ENCODE results near the gene DNPEP.
"Not testable (repeated sequence)": the region's sequence is repeated elsewhere in the genome, so short reads cannot be mapped to it uniquely, and the experiment has no call there.

DNPEP gene

DNA sequence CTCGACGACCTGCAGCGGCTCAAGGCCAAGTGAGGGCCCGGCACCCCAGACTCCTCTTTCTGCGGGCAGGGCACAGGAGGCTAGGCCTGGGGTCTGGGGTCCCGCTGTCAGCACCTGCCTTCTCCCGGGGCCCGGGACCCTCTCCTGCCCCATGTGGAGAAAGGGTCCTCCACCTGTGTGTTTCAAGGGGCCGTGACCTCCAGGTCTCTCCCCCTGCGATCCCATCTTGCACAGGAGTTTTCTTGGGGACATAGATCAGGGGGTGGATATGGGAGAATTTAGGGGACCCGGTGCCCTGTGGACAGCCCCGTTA, 31.3 kb upstream of the DNPEP start:
- no peak for DNase-seq

DNA sequence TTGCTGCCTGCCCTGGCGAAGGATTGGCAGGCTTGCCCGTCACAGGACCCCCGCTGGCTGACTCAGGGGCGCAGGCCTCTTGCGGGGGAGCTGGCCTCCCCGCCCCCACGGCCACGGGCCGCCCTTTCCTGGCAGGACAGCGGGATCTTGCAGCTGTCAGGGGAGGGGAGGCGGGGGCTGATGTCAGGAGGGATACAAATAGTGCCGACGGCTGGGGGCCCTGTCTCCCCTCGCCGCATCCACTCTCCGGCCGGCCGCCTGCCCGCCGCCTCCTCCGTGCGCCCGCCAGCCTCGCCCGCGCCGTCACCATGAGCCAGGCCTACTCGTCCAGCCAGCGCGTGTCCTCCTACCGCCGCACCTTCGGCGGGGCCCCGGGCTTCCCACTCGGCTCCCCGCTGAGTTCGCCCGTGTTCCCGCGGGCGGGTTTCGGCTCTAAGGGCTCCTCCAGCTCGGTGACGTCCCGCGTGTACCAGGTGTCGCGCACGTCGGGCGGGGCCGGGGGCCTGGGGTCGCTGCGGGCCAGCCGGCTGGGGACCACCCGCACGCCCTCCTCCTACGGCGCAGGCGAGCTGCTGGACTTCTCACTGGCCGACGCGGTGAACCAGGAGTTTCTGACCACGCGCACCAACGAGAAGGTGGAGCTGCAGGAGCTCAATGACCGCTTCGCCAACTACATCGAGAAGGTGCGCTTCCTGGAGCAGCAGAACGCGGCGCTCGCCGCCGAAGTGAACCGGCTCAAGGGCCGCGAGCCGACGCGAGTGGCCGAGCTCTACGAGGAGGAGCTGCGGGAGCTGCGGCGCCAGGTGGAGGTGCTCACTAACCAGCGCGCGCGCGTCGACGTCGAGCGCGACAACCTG, 30.7 kb upstream of the DNPEP start, which contains the start of gene DES:
Gene DES, plus strand, starts transcription at position 223 of the 857 bp plus-strand sequence. Its CDS starts 86 bp downstream, at position 309.
- peak; percentile 47 for DNase-seq

GRCh38 chr2:219417374-219417773, 29.7 kb upstream of the DNPEP start:
- DNase-seq: no peak

- DNase-seq: no peak
Measured at GRCh38 chr2:219416938-219417337, 29.2 kb upstream of the DNPEP start.

DNA sequence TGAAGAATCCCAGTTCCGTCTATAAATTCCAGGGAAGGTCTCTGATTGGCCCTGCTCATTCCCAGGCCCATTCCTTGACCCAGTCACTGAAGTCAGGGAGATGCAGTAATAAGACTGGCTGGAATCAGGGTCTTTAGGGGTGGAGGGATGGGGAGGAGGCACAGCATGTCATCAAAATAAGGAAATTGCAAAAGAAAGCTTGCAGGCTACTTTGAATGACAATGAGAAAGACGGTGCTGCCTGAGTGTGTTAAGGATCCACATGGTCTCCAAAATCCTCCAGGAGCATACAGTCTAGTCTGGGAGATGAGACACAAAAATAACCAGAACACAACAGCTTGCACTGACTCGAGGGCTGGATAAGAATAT, 28.5 kb upstream of the DNPEP start:
- DNase-seq: no peak

- DNase-seq: no peak
Measured at GRCh38 chr2:219415580-219416234, 28.0 kb upstream of the DNPEP start.

DNA sequence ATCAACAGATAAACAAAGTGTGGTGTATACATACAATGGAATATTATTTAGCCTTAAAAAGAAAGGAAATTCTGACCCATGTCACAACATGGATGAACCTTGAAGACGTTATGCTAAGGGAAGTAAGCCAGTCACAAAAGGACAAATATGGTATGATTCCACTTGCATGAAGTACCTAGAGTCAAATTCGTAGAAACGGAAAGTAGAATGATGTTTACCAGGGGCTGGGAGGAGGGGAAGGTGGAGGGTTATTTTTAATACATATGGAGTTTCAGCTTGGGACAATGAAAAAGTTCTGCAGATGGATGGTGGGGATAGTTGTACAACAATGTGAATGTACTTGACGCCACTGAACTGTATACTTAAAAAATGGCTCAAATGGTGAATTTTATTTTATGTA, 27.1 kb upstream of the DNPEP start:
- no peak for DNase-seq

- no peak for DNase-seq
Measured at GRCh38 chr2:219410390-219410789, 22.7 kb upstream of the DNPEP start.

DNA sequence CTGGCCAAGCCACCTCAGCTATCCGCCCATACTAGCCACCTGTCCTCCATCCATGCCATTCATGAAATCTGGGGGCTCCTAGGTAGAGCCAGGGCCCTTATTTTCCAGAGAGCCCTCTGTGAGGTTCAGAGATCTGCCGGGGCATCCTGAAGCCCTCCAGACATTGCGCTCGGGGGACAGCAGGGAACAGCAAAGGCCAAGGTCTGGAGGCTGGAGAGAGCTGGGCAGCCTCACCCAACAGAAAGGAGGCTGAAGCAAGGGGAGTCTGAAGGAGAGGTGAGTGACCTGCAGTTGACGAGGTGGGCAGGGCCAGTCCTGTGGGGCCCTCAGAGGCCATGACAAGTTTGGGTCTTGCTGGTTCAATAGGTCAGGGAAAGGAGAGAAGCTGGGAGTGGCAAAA, 21.9 kb upstream of the DNPEP start:
- DNase-seq: no peak

DNA sequence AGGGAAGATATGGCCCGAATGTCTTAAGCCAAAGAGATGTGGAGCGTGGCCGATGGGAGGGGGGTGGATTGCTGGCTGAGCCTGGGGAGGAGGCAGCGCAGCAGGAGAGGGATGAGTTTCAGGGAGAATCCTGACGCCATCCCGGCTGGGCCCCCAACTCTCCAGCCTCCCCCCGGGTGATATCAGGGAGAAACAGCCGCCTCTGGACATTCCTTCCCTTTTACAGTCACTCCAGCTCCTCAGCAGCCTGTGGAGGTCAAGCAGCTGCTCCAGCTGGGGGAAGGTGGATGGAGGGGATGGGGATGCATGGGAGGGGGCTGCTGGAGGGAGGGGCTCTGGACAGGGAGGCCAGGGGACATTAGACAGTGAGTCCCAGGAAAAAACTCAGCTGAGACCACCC, 20.9 kb upstream of the DNPEP start:
- DNase-seq: no peak

- DNase-seq: no peak
Measured at GRCh38 chr2:219408204-219408603, 20.5 kb upstream of the DNPEP start.

DNA sequence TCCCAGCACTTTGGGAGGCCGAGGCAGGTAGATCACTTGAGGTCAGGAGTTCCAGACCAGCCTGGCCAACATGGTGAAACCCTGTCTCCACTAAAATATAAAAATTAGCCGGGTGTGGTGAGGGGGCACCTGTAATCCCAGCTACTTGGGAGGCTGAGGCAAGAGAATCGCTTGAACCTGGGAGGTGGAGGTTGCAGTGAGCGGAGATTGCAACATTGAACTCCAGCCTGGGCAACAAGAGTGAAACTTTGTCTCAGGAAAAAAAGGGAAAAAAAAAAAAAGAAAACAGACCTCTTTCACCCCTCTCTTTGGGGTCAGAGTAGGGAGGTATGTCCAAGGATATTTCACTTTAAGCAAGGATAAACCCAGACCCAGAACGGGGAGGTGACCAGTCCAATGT, 19.6 kb upstream of the DNPEP start:
- DNase-seq: not testable (repeated sequence)

DNA sequence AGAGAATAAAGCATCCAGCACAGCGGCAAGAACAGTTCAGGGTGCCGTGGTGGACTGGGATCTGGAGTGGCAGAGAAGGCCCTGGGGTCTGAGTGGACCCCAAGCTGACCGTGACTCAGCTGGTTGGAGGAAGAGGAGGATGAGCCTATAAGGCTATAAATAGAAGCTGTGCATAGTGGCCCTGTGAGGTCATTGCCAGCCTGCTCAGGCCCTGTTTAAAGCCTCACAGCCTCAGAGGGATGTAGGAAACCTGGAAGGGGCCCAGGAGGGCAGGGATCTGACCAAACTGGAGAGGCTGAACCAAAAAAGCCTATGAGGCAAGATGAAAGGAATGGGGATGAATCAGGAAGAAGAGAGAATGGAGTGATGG, 19.1 kb upstream of the DNPEP start:
- no peak for DNase-seq

DNA sequence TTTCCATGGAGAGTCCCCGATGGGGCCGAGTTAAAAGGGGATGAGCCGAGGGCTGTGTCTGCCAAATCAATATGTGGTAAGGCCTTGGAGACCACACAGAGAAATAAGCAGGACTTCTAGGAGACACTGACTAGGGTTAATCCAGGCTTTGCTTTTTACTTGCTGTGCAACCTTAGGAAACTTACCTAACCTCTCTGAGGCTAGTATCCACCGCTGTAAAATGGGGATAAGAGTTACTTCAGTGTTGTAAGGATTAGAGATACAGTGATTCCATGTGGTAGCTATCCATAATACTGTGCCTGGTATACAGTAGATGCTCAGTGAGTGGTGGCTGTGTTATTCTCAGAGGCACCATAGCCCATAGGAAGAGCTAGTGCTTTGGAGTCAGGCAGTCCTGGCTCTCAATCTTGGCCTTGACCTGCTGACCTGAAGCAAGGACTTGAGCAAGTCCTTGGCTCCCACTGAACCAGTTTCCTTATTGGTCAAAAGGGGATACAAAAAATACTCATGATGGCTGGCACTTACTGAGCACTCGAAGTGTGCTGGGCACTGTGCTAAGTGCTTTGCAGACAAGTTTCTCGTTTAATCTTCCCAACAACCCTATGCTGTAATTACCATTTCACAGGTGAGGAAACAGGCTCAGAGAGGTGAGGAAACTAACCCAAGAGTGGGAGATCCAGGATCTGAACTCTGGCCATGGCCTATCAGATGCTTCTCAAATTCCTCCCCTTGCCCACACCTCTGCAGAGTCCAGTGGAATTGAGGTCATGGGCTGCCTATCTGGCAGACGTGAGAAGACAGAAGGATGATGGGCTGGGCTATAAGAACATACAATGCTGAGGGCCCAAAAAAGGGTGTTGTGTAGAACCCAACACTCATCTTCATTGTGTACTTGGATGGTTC, 18.5 kb upstream of the DNPEP start:
- no peak for DNase-seq

DNA sequence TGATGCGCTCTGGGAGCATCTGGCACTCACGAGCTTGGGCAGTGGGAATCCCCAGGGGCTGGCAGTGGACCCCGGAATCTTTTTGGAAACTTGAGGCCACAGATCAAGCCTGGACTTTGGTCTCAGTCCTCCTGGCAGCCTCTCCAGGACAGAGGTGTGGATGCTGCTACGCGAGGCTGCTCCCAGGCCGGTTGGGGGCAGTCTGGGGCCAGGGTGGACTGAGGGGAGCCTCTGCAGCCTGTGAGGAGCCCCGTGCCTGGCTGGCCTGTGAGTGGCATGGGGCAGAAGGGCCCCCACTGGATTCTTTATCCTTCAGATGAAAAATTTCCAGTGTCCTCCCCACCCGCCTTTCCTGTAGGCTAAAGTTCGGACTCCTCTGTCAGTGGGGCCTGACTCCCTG, 17.7 kb upstream of the DNPEP start:
- DNase-seq: no peak

DNA sequence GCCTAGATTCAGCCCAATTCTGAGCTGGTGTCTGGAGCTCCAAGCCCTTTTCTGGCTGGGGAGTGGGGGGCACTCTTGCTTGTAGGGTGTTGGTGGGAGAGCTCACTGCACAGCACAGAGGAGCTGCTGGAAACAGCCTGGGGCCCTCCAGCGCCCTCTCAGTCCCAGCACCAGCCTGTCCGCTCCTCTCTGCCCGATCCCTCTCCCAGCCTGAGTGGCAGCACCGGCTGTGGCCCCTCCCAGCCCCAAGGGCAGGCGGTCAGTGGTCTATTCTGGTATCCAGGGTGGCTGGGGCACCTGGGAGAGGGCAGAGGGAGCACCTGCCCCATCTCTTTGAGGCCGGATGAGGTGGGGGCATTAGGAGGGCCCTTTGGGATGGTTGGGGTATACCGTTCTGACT, 17.2 kb upstream of the DNPEP start:
- no peak for DNase-seq

DNA sequence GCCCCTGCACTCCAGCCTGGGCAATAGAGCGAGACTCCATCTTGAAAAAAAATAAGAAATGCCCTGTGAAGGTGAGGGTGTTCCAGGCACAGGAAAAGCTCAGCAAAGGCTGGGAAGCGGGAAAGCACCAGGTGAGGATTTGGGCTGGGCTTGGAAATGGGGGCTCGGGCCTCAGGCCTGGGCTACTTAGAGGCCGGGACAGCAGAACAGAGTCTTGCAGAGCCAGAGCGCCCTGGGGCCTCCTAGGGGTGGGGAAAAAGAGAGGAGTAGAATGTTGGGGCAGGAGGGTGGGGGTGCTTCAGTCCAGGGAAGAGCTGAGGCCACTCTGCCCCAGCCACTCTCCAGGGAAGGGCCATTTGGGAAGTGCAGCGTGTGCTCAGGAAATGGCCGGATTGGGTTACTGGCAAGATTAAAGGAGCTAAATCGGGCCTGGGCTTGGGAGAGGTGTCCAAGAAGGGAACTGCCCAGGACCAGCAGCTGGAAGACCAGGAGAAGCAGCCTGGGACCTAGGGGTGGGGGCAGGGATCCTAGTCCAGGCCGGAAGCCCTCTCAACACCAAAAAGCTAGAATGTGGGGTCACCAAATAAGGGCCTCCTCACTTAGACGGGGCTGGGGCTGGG, 16.7 kb upstream of the DNPEP start:
- no peak for DNase-seq

DNA sequence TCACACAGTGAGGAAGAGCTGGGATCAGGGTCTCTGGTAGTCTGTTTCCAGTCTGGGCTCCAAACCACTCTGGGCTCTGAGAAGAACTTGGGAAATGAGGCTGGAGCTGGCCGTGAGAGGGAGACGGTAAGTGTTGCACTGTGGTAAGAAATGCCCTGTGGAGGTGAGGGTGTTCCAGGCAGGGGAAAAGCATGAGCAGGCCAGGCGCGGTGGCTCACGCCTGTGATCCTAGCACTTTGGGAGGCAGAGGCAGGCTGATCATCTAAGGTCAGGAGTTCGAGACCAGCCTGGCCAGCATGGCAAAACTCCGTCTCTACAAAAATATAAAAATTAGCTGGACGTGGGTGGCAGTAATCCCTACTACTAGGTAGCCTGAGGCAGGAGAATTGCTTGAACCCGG, 16.1 kb upstream of the DNPEP start:
- no peak for DNase-seq

DNA sequence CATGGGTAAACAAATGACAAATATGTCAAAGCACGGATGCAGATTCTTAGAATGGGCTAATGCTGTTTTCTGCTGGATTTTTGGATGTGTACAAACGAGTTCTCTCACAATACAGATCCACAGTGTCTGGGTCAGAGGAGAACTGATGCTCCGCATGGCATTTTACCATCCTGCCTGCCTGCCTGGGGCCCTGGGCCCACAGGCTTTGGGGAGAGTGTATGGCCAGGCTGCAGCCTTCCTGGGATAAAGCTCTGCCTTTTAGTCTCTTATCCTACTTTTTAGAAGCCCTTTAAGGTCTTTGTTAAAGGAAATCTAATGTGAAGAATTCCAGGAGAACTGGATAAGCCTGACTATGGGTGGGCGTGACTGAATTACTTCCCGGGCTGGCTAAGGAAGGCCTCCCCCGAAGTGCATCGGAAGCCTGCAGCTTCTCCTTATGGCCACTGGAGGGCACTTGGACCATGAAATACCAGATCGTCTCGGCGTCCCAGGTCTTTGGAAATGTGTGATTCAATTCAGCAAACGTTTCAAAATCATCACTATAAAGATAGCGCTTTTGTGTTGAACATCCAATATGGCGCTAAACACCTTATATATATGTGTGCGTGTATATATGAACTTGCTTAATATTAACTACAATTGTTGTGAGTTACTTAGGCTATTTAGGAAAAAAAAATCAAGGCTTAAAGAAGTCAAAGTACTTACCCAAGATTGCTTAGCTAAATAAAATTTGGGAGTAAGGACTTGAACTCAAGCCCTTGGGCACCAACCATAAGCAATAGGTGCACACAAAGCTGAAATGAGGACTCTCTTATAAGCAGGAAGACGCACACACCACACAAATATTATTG, 15.2 kb upstream of the DNPEP start:
- peak; percentile 84 for DNase-seq

GRCh38 chr2:219401606-219402005, 13.9 kb upstream of the DNPEP start:
- peak; percentile 7 for DNase-seq

GRCh38 chr2:219400562-219400961, 12.8 kb upstream of the DNPEP start:
- DNase-seq: peak; percentile 79

Measured in NCI-H69 (cell line).